GM12878 (cell line): ENCODE results near the gene MAIP1.

Experiments used
- CEBPB ChIP-seq, 2 experiments: fragments of 150-350 bp in 1 of 2; IDR thresholded peaks; 2 replicates each; pipeline ENCODE4 v1.6.1; 2012 to 2014; ENCODE audit warnings: low read depth in 2 of 2, low read length in 2 of 2, borderline replicate concordance in 1 of 2, inconsistent platforms in 1 of 2
- EP300 ChIP-seq, 2 experiments: fragments of 150-350 bp in 1 of 2; IDR thresholded peaks; 2 replicates each; pipeline ENCODE4 v1.6.1; 2011 to 2012; ENCODE audit warnings: low read depth in 2 of 2, low read length in 2 of 2, borderline replicate concordance in 1 of 2, improper control_type of control experiment in 1 of 2, inconsistent platforms in 1 of 2; ENCODE audit not compliant: control insufficient read depth in 1 of 2
- EZH2 ChIP-seq: IDR thresholded peaks from 2 replicates; pipeline ENCODE4 v1.6.1; 2012; ENCODE audit warnings: low read depth, mild to moderate bottlenecking, control low read depth, inconsistent platforms, low read length, borderline replicate concordance; ENCODE audit not compliant: control insufficient read depth
- POLR2AphosphoS5 ChIP-seq: IDR thresholded peaks from 2 replicates; pipeline ENCODE4 v1.6.1; 2011; ENCODE audit warnings: mild to moderate bottlenecking, low read length, inconsistent platforms
- SMARCA5 ChIP-seq: fragments of 450-650 bp; IDR thresholded peaks from 2 replicates; pipeline ENCODE4 v1.6.1; 2017; ENCODE audit warnings: mild to moderate bottlenecking
- SP1 ChIP-seq: IDR thresholded peaks from one replicate; pipeline ENCODE4 v1.6.1; 2011; ENCODE audit warnings: low read depth, low read length
- SPI1 ChIP-seq: IDR thresholded peaks from 2 replicates; pipeline ENCODE4 v1.6.1; 2011; ENCODE audit warnings: low read depth, mild to moderate bottlenecking, low read length, moderate library complexity, borderline replicate concordance; ENCODE audit not compliant: insufficient read depth
- SREBF2 ChIP-seq: IDR thresholded peaks from 2 replicates; pipeline ENCODE4 v1.6.1; 2012; ENCODE audit warnings: mild to moderate bottlenecking, low read length
- YY1 ChIP-seq: IDR thresholded peaks from 2 replicates; pipeline ENCODE4 v1.6.1; 2011; ENCODE audit warnings: low read depth, mild to moderate bottlenecking, low read length
- ZNF274 ChIP-seq: IDR thresholded peaks from one replicate; pipeline ENCODE4 v1.8.0; 2011; ENCODE audit not compliant: insufficient read length, insufficient read depth
- TF ChIP-seq, protein P1 (sequence below), 3 experiments: IDR thresholded peaks in 2 of 3; conservative IDR thresholded peaks in 1 of 3; 2 replicates each; pipeline ENCODE4 v1.5.1; 2011; ENCODE audit warnings: low read depth in 3 of 3, low read length in 3 of 3, mild to moderate bottlenecking in 3 of 3, control low read depth in 2 of 3, moderate library complexity in 2 of 3, inconsistent platforms in 1 of 3, mixed read lengths in 1 of 3; ENCODE audit not compliant: control insufficient read depth in 2 of 3, insufficient read depth in 1 of 3; ENCODE audit errors: extremely low read depth in 1 of 3

GRCh38 chr2:200003444-200003843, 48.1 kb downstream of the MAIP1 start:
- TF ChIP-seq EP300 (IDR thresholded peaks at IDR 0.05; ENCODE audit: borderline replicate concordance in 1 of 2, control insufficient read depth in 1 of 2, low read depth in 2 of 2, low read length in 2 of 2): no peak
- no peak for TF ChIP-seq YY1
- TF ChIP-seq, protein P1, sequence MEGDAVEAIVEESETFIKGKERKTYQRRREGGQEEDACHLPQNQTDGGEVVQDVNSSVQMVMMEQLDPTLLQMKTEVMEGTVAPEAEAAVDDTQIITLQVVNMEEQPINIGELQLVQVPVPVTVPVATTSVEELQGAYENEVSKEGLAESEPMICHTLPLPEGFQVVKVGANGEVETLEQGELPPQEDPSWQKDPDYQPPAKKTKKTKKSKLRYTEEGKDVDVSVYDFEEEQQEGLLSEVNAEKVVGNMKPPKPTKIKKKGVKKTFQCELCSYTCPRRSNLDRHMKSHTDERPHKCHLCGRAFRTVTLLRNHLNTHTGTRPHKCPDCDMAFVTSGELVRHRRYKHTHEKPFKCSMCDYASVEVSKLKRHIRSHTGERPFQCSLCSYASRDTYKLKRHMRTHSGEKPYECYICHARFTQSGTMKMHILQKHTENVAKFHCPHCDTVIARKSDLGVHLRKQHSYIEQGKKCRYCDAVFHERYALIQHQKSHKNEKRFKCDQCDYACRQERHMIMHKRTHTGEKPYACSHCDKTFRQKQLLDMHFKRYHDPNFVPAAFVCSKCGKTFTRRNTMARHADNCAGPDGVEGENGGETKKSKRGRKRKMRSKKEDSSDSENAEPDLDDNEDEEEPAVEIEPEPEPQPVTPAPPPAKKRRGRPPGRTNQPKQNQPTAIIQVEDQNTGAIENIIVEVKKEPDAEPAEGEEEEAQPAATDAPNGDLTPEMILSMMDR (IDR thresholded peaks at IDR 0.05 in 2 of 3, conservative IDR thresholded peaks at IDR 0.05 in 1 of 3; ENCODE audit: control insufficient read depth in 2 of 3, extremely low read depth in 1 of 3, insufficient read depth in 1 of 3, low read depth in 3 of 3, low read length in 3 of 3): no peak
- no peak for TF ChIP-seq SP1
- TF ChIP-seq POLR2AphosphoS5: no peak
- no peak for TF ChIP-seq SPI1
- no peak for TF ChIP-seq ZNF274
- TF ChIP-seq CEBPB (IDR thresholded peaks at IDR 0.05; ENCODE audit: borderline replicate concordance in 1 of 2, low read depth in 2 of 2, low read length in 2 of 2): no peak
- no peak for TF ChIP-seq SMARCA5
- no peak for TF ChIP-seq SREBF2
- no peak for TF ChIP-seq EZH2
